NCI-H146 (cell line): ENCODE data around the gene UBE3C.

Source experiments
- DNase-seq: peaks from one replicate; lab custom pipeline; 2025; lab: John Stamatoyannopoulos, UW

The UBE3C gene

GRCh38 chr7:157292770-157293412 lies 154.2 kb downstream of the UBE3C start:
- no peak for DNase-seq

- no peak for DNase-seq
These were observed 154.7 kb downstream of the UBE3C start for GRCh38 chr7:157293413-157293788.

GRCh38 chr7:157294773-157295172 lies 156.0 kb downstream of the UBE3C start:
- DNase-seq, result no peak

GRCh38 chr7:157295338-157295737 lies 156.6 kb downstream of the UBE3C start:
- DNase-seq, result no peak

GRCh38 chr7:157297185-157297584 lies 158.5 kb downstream of the UBE3C start:
- DNase-seq, result peak; percentile 68

- no peak for DNase-seq
These were observed 160.5 kb downstream of the UBE3C start for GRCh38 chr7:157299317-157299612.

- peak; percentile 37 for DNase-seq
These were observed 161.1 kb downstream of the UBE3C start for GRCh38 chr7:157299613-157300368.

GRCh38 chr7:157300369-157300825 lies 161.7 kb downstream of the UBE3C start:
- DNase-seq, result no peak

GRCh38 chr7:157301610-157302120 lies 162.9 kb downstream of the UBE3C start:
- no peak for DNase-seq

- peak; percentile 10 for DNase-seq
These were observed 168.4 kb downstream of the UBE3C start for GRCh38 chr7:157306846-157307838.

- peak; percentile 38 for DNase-seq
These were observed 171.4 kb downstream of the UBE3C start for GRCh38 chr7:157309988-157310668.

GRCh38 chr7:157310676-157311185 lies 172.0 kb downstream of the UBE3C start:
- no peak for DNase-seq

- no peak for DNase-seq
These were observed 174.2 kb downstream of the UBE3C start for GRCh38 chr7:157312941-157313340.

GRCh38 chr7:157313645-157314044 lies 174.9 kb downstream of the UBE3C start:
- DNase-seq, result no peak

GRCh38 chr7:157318015-157318706 lies 179.4 kb downstream of the UBE3C start:
- DNase-seq, result no peak
